Measurements from ENCODE around the gene SGCE.

Gene SGCE

DNA sequence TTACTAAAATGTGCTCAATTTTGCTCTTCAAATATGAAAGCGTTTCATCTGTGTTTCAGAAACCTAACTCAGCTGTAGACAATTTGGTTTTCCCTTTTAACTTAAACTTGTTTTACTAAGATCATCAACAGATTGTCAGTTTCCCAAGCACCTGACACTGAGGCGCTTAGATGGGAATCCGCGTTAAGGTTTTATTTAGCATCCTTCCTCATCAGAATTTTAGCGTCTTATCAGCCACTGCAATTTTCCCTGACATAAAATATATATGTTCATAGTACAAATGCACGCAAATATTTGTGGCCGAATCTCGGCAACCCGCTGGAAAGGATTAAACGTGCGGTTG lies 1.2 kb downstream of the SGCE start:
- TF ChIP-seq EZH2 (IDR thresholded peaks at IDR 0.05; ENCODE audit: borderline replicate concordance, low read length) (no peak), CTCF (IDR thresholded peaks at IDR 0.05; ENCODE audit: low read length) (no peak)
- peak overlapping the region; percentile 71 for H3K4me3 ChIP-seq (ENCODE audit: low read depth, low read length, poor library complexity, severe bottlenecking)
- H3K9ac ChIP-seq (ENCODE audit: low read length): peak overlapping the region; percentile 71
- peaks cover 26% of the 10 kb centered on the region for H3K79me2 ChIP-seq (ENCODE audit: insufficient read depth, low read length)
- H4K20me1 ChIP-seq (ENCODE audit: insufficient read depth, low read length): no peaks in the 10 kb centered on the region
- no peaks in the 10 kb centered on the region for H3K9me3 ChIP-seq (ENCODE audit: low read length)
- peaks cover 22% of the 10 kb centered on the region for H3K4me1 ChIP-seq (ENCODE audit: insufficient read depth, low read length, severe bottlenecking)
- no peaks in the 10 kb centered on the region for H3K9me2 ChIP-seq (ENCODE audit: low read depth, low read length)
- H3F3A ChIP-seq (ENCODE audit: insufficient read depth, low read length): no peaks in the 10 kb centered on the region
- no peak overlapping the region for H3K27ac ChIP-seq (ENCODE audit: low read depth, low read length, poor library complexity, severe bottlenecking)
- no peaks in the 10 kb centered on the region for H3K36me3 ChIP-seq (ENCODE audit: insufficient read depth, low read length)
- H3K27me3 ChIP-seq (ENCODE audit: insufficient read depth, low read length): no peaks in the 10 kb centered on the region
- peak overlapping the region; percentile 78 for H3K4me2 ChIP-seq (ENCODE audit: low read length)
- H2AFZ ChIP-seq (ENCODE audit: low read length): no peak overlapping the region

DNA sequence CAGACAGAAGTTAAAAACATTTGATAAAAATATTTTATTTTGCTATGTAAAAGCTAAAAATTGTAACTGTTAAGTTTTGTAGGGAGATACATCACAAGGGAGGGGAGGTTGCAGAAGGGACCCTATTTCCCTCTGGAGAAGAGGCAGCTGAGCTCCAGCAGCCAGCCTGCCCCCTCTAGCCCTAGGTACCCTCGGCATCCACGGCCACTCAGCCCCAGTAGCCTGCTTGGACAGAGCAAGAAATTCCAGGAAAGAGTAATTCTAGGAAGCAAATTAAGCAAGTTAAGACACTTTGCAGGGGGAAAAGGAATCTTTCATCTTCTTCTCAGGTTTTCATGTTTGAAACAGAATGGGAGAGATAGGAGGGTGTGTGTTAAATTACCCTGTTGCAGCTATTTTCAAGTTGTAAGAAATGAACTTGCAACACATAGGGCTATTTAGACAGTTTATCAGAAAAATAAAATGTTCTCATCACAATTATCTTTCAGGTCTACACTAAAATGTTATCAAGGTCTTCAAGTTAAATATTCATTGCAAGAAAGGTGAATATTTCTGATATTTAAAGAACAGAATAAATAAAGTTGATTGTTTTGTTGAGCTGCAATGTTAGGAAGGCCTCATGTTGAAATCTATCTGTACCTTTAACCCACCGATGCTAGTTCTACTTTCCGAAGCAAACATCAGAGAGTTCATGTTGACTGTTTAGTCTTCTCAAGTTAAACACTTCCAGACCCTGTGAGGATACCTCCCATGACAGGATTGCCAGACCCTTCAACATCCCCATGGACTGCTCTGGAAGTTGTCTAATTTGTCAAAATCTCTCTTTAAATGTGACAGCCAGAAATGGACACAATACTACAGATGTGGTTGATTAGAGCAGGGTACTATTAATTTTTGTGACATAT lies 5.5 kb downstream of the SGCE start:
- TF ChIP-seq CTCF (IDR thresholded peaks at IDR 0.05; ENCODE audit: low read length): no peak
- TF ChIP-seq EZH2 (IDR thresholded peaks at IDR 0.05; ENCODE audit: borderline replicate concordance, low read length): no peak
- no peaks in the 10 kb centered on the region for H3F3A ChIP-seq (ENCODE audit: insufficient read depth, low read length)
- H2AFZ ChIP-seq (ENCODE audit: low read length): no peak overlapping the region
- no peaks in the 10 kb centered on the region for H3K27me3 ChIP-seq (ENCODE audit: insufficient read depth, low read length)
- H3K9ac ChIP-seq (ENCODE audit: low read length): no peak overlapping the region
- no peak overlapping the region for H3K27ac ChIP-seq (ENCODE audit: low read depth, low read length, poor library complexity, severe bottlenecking)
- H3K9me2 ChIP-seq (ENCODE audit: low read depth, low read length): no peaks in the 10 kb centered on the region
- H3K79me2 ChIP-seq (ENCODE audit: insufficient read depth, low read length): peaks cover 14% of the 10 kb centered on the region; the same call in 1 of the 2 replicates
- H3K36me3 ChIP-seq (ENCODE audit: insufficient read depth, low read length): no peaks in the 10 kb centered on the region
- H4K20me1 ChIP-seq (ENCODE audit: insufficient read depth, low read length): no peaks in the 10 kb centered on the region
- peaks cover 12% of the 10 kb centered on the region for H3K4me1 ChIP-seq (ENCODE audit: insufficient read depth, low read length, severe bottlenecking)
- H3K9me3 ChIP-seq (ENCODE audit: low read length): no peaks in the 10 kb centered on the region
- no peak overlapping the region for H3K4me2 ChIP-seq (ENCODE audit: low read length)
- H3K4me3 ChIP-seq (ENCODE audit: low read depth, low read length, poor library complexity, severe bottlenecking): no peak overlapping the region

- Histone ChIP-seq H3K9me3 (ENCODE audit: low read length) (no peaks in the 10 kb centered on the region), H3K4me3 (ENCODE audit: low read depth, low read length, poor library complexity, severe bottlenecking) (no peak overlapping the region), H3K27ac (ENCODE audit: low read depth, low read length, poor library complexity, severe bottlenecking) (no peak overlapping the region), H3K4me1 (ENCODE audit: insufficient read depth, low read length, severe bottlenecking) (peaks cover 6% of the 10 kb centered on the region), H3K79me2 (ENCODE audit: insufficient read depth, low read length) (peaks cover 14% of the 10 kb centered on the region; the same call in 1 of the 2 replicates), H3K36me3 (ENCODE audit: insufficient read depth, low read length) (no peaks in the 10 kb centered on the region), H2AFZ (ENCODE audit: low read length) (no peak overlapping the region), H3K9ac (ENCODE audit: low read length) (no peak overlapping the region), H3K4me2 (ENCODE audit: low read length) (no peak overlapping the region), H3F3A (ENCODE audit: insufficient read depth, low read length) (no peaks in the 10 kb centered on the region), H3K27me3 (ENCODE audit: insufficient read depth, low read length) (no peaks in the 10 kb centered on the region), H3K9me2 (ENCODE audit: low read depth, low read length) (no peaks in the 10 kb centered on the region), H4K20me1 (ENCODE audit: insufficient read depth, low read length) (no peaks in the 10 kb centered on the region)
- TF ChIP-seq EZH2 (IDR thresholded peaks at IDR 0.05; ENCODE audit: borderline replicate concordance, low read length) (no peak), CTCF (IDR thresholded peaks at IDR 0.05; ENCODE audit: low read length) (no peak)
These were observed 6.5 kb downstream of the SGCE start for GRCh38 chr7:94649450-94649849.

All from OCI-LY1 (cell line).